ENCODE data around the gene ZNF142. TPM values are rescaled to one million over a fixed set of nuclear protein-coding genes. Genes with fewer than 3 reads are reported as not detected.
A peak's percentile ranks its signal among the peaks of the same experiment; 100 is the strongest.
"Not testable (repeated sequence)": the region's sequence is repeated elsewhere in the genome, so short reads cannot be mapped to it uniquely, and the experiment has no call there.

Gene ZNF142, protein sequence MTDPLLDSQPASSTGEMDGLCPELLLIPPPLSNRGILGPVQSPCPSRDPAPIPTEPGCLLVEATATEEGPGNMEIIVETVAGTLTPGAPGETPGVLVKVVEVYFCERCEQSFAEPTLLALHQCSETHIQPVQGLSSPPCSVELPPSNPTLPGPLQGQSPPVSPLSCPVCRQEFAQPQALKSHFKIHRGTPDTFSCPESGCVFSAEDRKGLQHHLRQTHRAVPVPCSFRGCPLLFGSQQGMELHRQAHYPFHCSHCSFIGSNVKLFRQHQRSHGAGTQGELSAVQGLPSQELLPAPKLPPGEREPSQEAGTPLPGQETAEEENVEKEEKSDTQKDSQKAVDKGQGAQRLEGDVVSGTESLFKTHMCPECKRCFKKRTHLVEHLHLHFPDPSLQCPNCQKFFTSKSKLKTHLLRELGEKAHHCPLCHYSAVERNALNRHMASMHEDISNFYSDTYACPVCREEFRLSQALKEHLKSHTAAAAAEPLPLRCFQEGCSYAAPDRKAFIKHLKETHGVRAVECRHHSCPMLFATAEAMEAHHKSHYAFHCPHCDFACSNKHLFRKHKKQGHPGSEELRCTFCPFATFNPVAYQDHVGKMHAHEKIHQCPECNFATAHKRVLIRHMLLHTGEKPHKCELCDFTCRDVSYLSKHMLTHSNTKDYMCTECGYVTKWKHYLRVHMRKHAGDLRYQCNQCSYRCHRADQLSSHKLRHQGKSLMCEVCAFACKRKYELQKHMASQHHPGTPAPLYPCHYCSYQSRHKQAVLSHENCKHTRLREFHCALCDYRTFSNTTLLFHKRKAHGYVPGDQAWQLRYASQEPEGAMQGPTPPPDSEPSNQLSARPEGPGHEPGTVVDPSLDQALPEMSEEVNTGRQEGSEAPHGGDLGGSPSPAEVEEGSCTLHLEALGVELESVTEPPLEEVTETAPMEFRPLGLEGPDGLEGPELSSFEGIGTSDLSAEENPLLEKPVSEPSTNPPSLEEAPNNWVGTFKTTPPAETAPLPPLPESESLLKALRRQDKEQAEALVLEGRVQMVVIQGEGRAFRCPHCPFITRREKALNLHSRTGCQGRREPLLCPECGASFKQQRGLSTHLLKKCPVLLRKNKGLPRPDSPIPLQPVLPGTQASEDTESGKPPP (N-terminal part only)
- polyA plus RNA-seq (2013, experiment 1 of 4), result 25.5 TPM
- 26.6 TPM for polyA plus RNA-seq (2013, experiment 2 of 4)
- polyA plus RNA-seq (2013, experiment 3 of 4), result 20.1 TPM
- polyA plus RNA-seq (2013, experiment 4 of 4), result 19.5 TPM

DNA sequence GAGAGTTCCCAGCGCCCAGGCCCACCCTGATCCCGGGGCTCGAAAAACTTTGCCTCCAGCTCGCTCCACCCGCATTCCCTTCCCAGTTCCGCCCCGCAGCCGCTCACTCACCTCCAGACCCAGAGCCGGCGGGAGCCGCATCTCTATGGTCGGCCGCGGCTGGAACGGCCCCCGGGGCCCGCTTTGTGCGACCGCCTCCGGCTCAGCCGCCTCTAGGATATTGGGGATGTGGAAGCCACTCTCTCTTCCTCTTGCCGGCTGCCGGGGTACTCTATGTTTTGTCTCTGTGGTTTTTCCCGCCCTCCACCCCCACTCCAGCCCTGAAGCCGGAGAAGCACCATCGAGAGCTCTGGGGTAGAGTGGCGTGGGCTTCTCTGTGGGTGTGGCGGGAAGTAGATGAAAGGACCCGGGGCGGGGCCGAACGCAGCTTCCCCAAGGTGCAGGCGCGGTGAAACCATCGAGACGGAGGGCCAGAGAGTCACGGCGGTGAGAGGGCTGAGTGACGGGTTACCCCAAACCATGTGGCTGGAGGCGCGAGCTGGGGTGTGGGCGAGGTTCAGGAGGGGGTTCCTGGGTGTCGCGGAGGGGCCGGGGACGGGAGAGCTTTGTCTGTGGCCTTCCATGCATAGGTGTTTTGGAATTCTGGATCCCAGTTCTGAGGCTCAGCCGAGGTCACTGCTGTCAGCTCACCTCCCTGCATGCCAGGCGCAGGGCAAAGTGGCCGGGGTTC is at the start of gene ZNF142, which contains the start of gene BCS1L:
Gene ZNF142 (minus strand): TSS at position 366 of the 730 bp plus-strand sequence. CDS start 3,194 bp downstream, outside the sequence.
Gene BCS1L (plus strand): TSS at position 426 of the 730 bp plus-strand sequence. CDS start 1,305 bp downstream, outside the sequence.
- WGBS, 2 experiments, result 1% methylated on average over 48 to 49 of the region's 49 CpGs
- H3K27ac ChIP-seq (ENCODE audit: insufficient read depth, low read depth, low read length, poor library complexity, severe bottlenecking), result peak within 1 kb of the TSS; percentile 2
- H3K4me3 ChIP-seq (ENCODE audit: insufficient read depth, low read depth, low read length), result peak within 1 kb of the TSS; percentile 80
- H3K4me1 ChIP-seq (ENCODE audit: control insufficient read depth, insufficient read depth, low read length), result peaks cover 4% of the 10 kb centered on the region
- peaks cover 45% of the 10 kb centered on the region for H3K36me3 ChIP-seq (ENCODE audit: control insufficient read depth, insufficient read depth, low read length)
- no peaks in the 10 kb centered on the region for H3K27me3 ChIP-seq (ENCODE audit: control insufficient read depth, insufficient read depth, low read length, poor library complexity, severe bottlenecking)
- H3K9me3 ChIP-seq (ENCODE audit: control insufficient read depth, low read length), result no peaks in the 10 kb centered on the region

DNA sequence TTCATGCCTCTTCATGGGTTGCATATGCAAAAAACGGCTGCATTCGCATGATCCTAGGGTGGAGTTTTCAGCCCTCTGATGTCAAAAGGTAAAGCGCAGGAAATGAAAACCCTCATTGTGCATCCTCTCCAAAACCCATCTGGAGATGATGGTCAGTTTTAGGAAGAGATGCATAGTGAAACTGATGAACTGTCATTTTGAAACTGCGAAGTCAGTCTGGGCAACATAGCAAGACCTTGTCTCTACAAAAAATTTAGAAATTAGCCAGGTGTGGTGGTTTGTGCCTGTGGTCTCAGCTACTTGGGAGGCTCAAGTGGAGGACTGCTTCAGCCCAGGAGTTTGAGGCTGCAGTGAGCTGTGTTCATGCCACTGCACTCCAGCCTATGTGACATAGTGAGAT is 48.7 kb upstream of the ZNF142 start:
- no peak overlapping the region for H3K27ac ChIP-seq (ENCODE audit: insufficient read depth, low read depth, low read length, poor library complexity, severe bottlenecking)
- H3K4me3 ChIP-seq (ENCODE audit: insufficient read depth, low read depth, low read length), result no peak overlapping the region
- H3K9me3 ChIP-seq (ENCODE audit: control insufficient read depth, low read length), result no peaks in the 10 kb centered on the region
- H3K36me3 ChIP-seq (ENCODE audit: control insufficient read depth, insufficient read depth, low read length), result no peaks in the 10 kb centered on the region
- WGBS, 2 experiments, result 90 to 96% methylated on average over 4 of the region's 4 CpGs
- peaks cover 4% of the 10 kb centered on the region for H3K4me1 ChIP-seq (ENCODE audit: control insufficient read depth, insufficient read depth, low read length)
- no peaks in the 10 kb centered on the region for H3K27me3 ChIP-seq (ENCODE audit: control insufficient read depth, insufficient read depth, low read length, poor library complexity, severe bottlenecking)

DNA sequence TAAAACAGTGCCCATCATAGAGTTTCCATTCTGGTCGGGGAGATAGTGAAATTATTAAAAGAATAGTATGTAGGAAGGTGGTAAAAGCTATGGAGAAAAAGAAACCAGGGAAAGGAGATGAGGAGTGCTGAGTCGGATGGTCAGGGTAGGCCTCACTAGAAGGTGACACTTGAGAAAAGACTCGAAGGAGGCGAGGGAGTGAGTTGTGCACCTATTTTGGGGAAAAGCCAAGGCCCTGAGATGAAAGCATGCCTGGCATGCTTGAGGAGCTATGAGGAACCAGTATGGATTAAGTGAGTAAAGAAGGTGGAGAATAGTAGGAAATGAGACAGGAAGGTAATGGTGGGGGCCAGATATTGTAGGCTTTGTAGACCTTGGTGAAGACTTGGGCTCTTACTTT is 43.9 kb upstream of the ZNF142 start:
- H3K9me3 ChIP-seq (ENCODE audit: control insufficient read depth, low read length), result no peaks in the 10 kb centered on the region
- no peaks in the 10 kb centered on the region for H3K4me1 ChIP-seq (ENCODE audit: control insufficient read depth, insufficient read depth, low read length)
- H3K36me3 ChIP-seq (ENCODE audit: control insufficient read depth, insufficient read depth, low read length), result peaks cover 10% of the 10 kb centered on the region
- WGBS, 2 experiments, result 91 to 94% methylated on average over 4 of the region's 4 CpGs
- H3K4me3 ChIP-seq (ENCODE audit: insufficient read depth, low read depth, low read length), result no peak overlapping the region
- H3K27me3 ChIP-seq (ENCODE audit: control insufficient read depth, insufficient read depth, low read length, poor library complexity, severe bottlenecking), result no peaks in the 10 kb centered on the region
- H3K27ac ChIP-seq (ENCODE audit: insufficient read depth, low read depth, low read length, poor library complexity, severe bottlenecking), result no peak overlapping the region

DNA sequence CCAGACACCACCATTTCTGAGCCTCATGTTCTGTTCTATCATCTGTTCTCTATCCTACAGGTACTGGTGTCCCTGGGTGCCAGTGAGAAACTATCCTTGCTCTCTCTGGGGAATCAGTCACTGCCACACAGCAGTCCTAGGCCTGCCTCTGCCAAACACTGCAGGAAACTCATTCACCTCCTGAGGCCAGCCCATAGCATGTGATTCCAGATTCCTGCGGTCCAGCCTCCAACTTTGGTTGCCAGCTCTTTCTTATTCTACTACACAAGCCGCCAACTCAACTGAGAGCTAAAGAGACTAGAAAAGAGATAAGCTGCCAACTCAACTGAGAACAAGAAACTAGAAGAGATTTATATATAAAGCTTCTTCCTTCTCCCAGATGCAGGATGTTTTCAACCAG is 42.4 kb upstream of the ZNF142 start:
- Histone ChIP-seq H3K27ac (ENCODE audit: insufficient read depth, low read depth, low read length, poor library complexity, severe bottlenecking) (no peak overlapping the region), H3K4me3 (ENCODE audit: insufficient read depth, low read depth, low read length) (no peak overlapping the region), H3K36me3 (ENCODE audit: control insufficient read depth, insufficient read depth, low read length) (peaks cover 10% of the 10 kb centered on the region), H3K9me3 (ENCODE audit: control insufficient read depth, low read length) (no peaks in the 10 kb centered on the region), H3K4me1 (ENCODE audit: control insufficient read depth, insufficient read depth, low read length) (no peaks in the 10 kb centered on the region), H3K27me3 (ENCODE audit: control insufficient read depth, insufficient read depth, low read length, poor library complexity, severe bottlenecking) (no peaks in the 10 kb centered on the region)
- WGBS, 2 experiments, result 94 to 97% methylated on average over 2 of the region's 2 CpGs

DNA sequence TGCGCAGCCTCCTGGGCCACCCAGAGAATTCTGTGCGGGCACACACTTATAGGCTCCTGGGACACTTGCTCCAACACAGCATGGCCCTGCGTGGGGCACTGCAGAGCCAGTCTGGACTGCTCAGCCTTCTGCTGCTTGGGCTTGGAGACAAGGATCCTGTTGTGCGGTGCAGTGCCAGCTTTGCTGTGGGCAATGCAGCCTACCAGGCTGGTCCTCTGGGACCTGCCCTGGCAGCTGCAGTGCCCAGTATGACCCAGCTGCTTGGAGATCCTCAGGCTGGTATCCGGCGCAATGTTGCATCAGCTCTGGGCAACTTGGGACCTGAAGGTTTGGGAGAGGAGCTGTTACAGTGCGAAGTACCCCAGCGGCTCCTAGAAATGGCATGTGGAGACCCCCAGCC is 39.5 kb upstream of the ZNF142 start:
- no peak overlapping the region for H3K27ac ChIP-seq (ENCODE audit: insufficient read depth, low read depth, low read length, poor library complexity, severe bottlenecking)
- H3K27me3 ChIP-seq (ENCODE audit: control insufficient read depth, insufficient read depth, low read length, poor library complexity, severe bottlenecking), result no peaks in the 10 kb centered on the region
- no peaks in the 10 kb centered on the region for H3K9me3 ChIP-seq (ENCODE audit: control insufficient read depth, low read length)
- 96 to 97% methylated on average over 8 of the region's 8 CpGs for WGBS, 2 experiments
- H3K4me1 ChIP-seq (ENCODE audit: control insufficient read depth, insufficient read depth, low read length), result peaks cover 11% of the 10 kb centered on the region
- H3K36me3 ChIP-seq (ENCODE audit: control insufficient read depth, insufficient read depth, low read length), result peaks cover 10% of the 10 kb centered on the region
- no peak overlapping the region for H3K4me3 ChIP-seq (ENCODE audit: insufficient read depth, low read depth, low read length)

DNA sequence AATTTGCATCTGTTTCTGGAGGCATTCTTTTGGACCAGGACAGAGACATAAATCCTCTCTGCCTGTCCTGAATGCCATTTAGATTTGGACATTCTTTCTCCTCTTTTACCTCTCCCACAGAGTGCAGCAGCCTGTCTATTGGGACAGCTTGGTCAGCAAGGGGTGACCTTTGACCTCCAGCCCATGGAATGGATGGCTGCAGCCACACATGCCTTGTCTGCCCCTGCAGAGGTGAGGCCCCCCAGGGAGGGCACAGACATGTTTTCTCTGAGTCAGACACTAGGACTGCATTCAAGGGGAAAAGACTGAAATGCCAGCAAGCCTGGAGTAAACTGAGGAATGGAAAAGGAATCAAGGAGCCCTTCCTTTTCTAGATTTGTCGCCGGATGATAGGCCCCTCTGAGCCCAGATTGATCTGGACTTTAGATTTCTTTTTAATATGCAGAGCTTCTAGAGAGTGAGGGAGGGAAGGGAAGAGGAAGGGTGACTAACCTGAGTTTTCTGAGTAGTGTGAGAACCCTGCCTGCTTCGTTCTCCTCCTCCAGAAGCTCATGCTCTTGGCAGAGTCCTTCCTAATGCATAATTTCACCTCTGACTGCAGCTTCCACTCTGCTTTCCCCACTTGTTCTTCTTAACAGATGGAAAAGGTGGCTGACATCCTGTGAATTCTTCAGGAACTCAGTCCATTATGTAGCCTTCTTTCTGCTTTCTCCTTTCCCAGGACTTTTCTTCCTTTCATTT is 35.2 kb upstream of the ZNF142 start:
- Histone ChIP-seq H3K27me3 (ENCODE audit: control insufficient read depth, insufficient read depth, low read length, poor library complexity, severe bottlenecking) (no peaks in the 10 kb centered on the region), H3K9me3 (ENCODE audit: control insufficient read depth, low read length) (no peaks in the 10 kb centered on the region), H3K4me3 (ENCODE audit: insufficient read depth, low read depth, low read length) (no peak overlapping the region), H3K4me1 (ENCODE audit: control insufficient read depth, insufficient read depth, low read length) (peaks cover 12% of the 10 kb centered on the region), H3K27ac (ENCODE audit: insufficient read depth, low read depth, low read length, poor library complexity, severe bottlenecking) (peak overlapping the region; percentile 72), H3K36me3 (ENCODE audit: control insufficient read depth, insufficient read depth, low read length) (peaks cover 25% of the 10 kb centered on the region)
- 82 to 83% methylated on average over 3 of the region's 3 CpGs for WGBS, 2 experiments

DNA sequence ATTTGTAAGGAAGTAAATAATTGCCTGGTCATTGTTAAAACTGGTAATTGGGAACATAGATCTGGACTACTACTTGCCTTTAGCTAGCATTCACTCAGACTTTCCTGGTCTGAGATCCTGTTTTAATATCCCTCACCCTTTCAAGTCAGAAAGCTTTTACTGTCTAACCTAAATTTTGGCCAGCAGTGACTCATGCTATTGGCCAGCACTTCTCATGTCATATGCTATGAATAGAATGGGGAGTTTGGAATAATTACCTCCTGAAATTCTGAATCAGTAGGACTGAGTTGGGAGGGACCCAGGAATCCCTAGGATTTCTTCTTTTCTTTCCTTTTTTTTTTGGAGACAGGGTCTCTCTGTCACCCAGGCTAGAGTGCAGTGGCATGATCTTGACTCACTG is 31.8 kb upstream of the ZNF142 start:
- H3K36me3 ChIP-seq (ENCODE audit: control insufficient read depth, insufficient read depth, low read length), result peaks cover 30% of the 10 kb centered on the region
- H3K27ac ChIP-seq (ENCODE audit: insufficient read depth, low read depth, low read length, poor library complexity, severe bottlenecking), result no peak overlapping the region
- H3K9me3 ChIP-seq (ENCODE audit: control insufficient read depth, low read length), result no peaks in the 10 kb centered on the region
- no peaks in the 10 kb centered on the region for H3K27me3 ChIP-seq (ENCODE audit: control insufficient read depth, insufficient read depth, low read length, poor library complexity, severe bottlenecking)
- H3K4me3 ChIP-seq (ENCODE audit: insufficient read depth, low read depth, low read length), result no peak overlapping the region
- H3K4me1 ChIP-seq (ENCODE audit: control insufficient read depth, insufficient read depth, low read length), result peaks cover 12% of the 10 kb centered on the region

DNA sequence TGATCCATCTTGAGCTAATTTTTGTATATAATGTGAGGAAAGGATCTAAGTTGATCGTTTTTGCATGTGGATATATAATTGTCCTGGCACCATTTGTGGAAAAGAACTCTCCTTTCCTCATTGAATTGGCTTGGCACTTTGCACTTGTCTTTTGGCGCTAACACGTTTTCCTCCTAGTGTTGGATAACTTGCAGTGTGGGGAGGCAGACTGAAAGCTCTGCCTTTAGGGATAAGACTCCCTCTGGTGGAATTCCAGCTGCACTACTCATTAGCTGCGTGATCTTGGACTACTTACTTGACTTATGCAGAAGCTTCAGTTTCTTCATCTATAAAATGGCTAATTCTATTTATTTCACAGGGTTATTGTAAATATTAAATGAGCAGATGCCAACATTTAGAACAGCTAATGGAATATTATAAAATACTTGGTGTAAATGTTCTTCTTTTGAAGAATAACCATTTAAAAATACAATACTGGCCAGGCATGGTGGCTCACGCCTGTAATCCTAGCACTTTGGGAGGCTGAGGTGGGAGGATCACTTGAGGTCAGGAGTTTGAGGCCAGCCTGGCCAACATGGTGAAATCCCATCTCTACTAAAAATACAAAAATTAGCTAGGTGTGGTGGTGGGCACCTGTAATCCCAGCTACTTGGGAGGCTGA is 28.1 kb upstream of the ZNF142 start:
- not testable (repeated sequence) for H3K4me3 ChIP-seq (ENCODE audit: insufficient read depth, low read depth, low read length); H3K27me3 ChIP-seq (ENCODE audit: control insufficient read depth, insufficient read depth, low read length, poor library complexity, severe bottlenecking); H3K27ac ChIP-seq (ENCODE audit: insufficient read depth, low read depth, low read length, poor library complexity, severe bottlenecking); H3K4me1 ChIP-seq (ENCODE audit: control insufficient read depth, insufficient read depth, low read length); H3K9me3 ChIP-seq (ENCODE audit: control insufficient read depth, low read length)
- peaks cover 28% of the 10 kb centered on the region for H3K36me3 ChIP-seq (ENCODE audit: control insufficient read depth, insufficient read depth, low read length)
- 14 to 40% methylated on average over 4 to 5 of the region's 5 CpGs for WGBS, 2 experiments

DNA sequence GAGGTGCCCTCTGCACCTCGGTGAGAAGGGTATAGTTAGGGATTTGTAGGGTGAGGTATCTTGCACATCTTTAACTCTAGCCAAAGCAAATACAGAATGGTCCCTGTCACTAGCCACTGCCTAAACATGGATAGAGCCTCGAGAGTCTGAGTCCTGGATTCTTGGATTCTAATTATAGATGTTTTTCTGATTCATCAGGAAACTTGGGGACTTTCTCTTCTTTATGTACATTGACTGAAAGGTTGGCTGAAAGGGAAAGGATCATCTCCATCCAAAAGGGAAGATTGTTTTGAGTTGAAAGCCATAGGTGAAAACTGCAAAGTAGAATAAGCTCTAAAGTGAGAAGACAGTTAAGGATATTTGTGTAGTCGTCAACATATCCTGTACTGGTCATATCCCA is 20.6 kb upstream of the ZNF142 start:
- no peaks in the 10 kb centered on the region for H3K9me3 ChIP-seq (ENCODE audit: control insufficient read depth, low read length)
- H3K27ac ChIP-seq (ENCODE audit: insufficient read depth, low read depth, low read length, poor library complexity, severe bottlenecking), result no peak overlapping the region
- no peaks in the 10 kb centered on the region for H3K4me1 ChIP-seq (ENCODE audit: control insufficient read depth, insufficient read depth, low read length)
- peaks cover 12% of the 10 kb centered on the region for H3K36me3 ChIP-seq (ENCODE audit: control insufficient read depth, insufficient read depth, low read length)
- H3K27me3 ChIP-seq (ENCODE audit: control insufficient read depth, insufficient read depth, low read length, poor library complexity, severe bottlenecking), result no peaks in the 10 kb centered on the region
- WGBS, 2 experiments, result 96 to 100% methylated on average over 3 of the region's 3 CpGs
- no peak overlapping the region for H3K4me3 ChIP-seq (ENCODE audit: insufficient read depth, low read depth, low read length)
